ENCODE measurements around the gene PLCD3. TPM values are rescaled to one million over a fixed set of nuclear protein-coding genes. Genes with fewer than 3 reads are reported as not detected.
A peak's percentile ranks its signal among the peaks of the same experiment; 100 is the strongest.

PLCD3 gene
- total and polyA plus RNA-seq, 2 of the 13 experiments (the other 11 are each of a cell fraction or from before 2014, with no cell fraction given), result 11.3 to 39.1 TPM

DNA sequence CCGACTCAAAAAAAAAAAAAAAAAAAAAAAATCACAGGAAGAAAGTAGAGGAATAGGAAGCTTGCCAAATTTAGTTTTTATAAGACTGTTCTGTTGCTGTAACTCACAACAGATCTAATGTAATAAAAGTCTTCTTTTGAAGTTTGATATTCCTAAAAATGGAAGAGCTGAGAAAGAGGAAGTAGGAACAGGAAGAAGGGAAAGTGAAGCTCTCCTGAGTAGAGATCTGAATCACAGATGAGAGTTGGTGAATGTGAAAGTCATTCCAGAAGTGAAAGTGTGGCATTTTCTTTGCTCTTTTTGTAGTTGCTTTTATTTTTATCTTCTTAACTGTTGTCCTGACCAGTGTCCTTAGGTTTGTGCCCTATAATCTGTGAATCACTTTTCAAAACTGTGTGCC lies 69.1 kb downstream of the PLCD3 start:
- FAIRE-seq, result no peak
- Histone ChIP-seq H3K36me3 (replicated peaks in 1 of 2; ENCODE audit: control insufficient read depth in 1 of 2, insufficient read depth in 2 of 2, low read length in 2 of 2) (peaks cover 7 to 10% of the 10 kb centered on the region in 2 experiments), H4K20me1 (ENCODE audit: insufficient read depth, low read length) (peaks cover 3% of the 10 kb centered on the region; the same call in 1 of the 2 replicates), H3K4me2 (ENCODE audit: low read depth, low read length) (peak overlapping the region; percentile 22), H3K27ac (ENCODE audit: extremely low read length, insufficient read depth, low read length) (peak overlapping the region; percentile 5), H3K4me3 (replicated peaks in 1 of 3; ENCODE audit: insufficient read depth in 1 of 3, low read depth in 2 of 3, low read length in 3 of 3) (no peak overlapping the region), H3K4me1 (ENCODE audit: insufficient read depth, low read length) (peaks cover 46% of the 10 kb centered on the region), H3K27me3 (ENCODE audit: control insufficient read depth in 1 of 2, insufficient read depth in 2 of 2, low read length in 2 of 2) (no peaks in the 10 kb centered on the region; a peak in 1 of 5 replicates), H2AFZ (ENCODE audit: low read length) (no peak overlapping the region), H3K9me3 (ENCODE audit: low read length) (no peaks in the 10 kb centered on the region), H3K9ac (ENCODE audit: insufficient read depth, low read depth, low read length) (0 out of 2 replicates have a peak overlapping the region, but pooled peaks have one; percentile 11), H3K79me2 (ENCODE audit: insufficient read depth, low read length) (peaks cover 69% of the 10 kb centered on the region)
- ChIA-PET POLR2A (interaction anchor here (0.6 to 1.1 kb wide), 4 partner anchors 13 to 85 kb away, joined by 3 read pairs; partner anchors contain the start of gene HEXIM1), CTCF (ENCODE audit: low intra/inter-chr PET ratio, low total read pairs) (no interaction called here)
- 92% methylated on average over 1 of the region's 1 CpG for whole genome bisulfite sequencing (ENCODE audit: low lambda C conversion rate)
- BruUV-seq (replicated peaks), result no TSS peak
- in situ Hi-C loops (cut with HindIII; ENCODE audit: extremely low pct_ligation_motif_present, low pct_unique_long_range_greater_than_20kb), result no loop called here
- DNase-seq (ENCODE audit: low spot score), result no peak
- intact Hi-C loops (cut with micrococcal nuclease; ENCODE audit: unreplicated experiment), result no loop called here
- TF ChIP-seq CC2D1A (CRISPR knock-in tag; IDR thresholded peaks at IDR 0.05) (no peak), ZSCAN30 (CRISPR knock-in tag; IDR thresholded peaks at IDR 0.05) (no peak), RARA (CRISPR knock-in tag; IDR thresholded peaks at IDR 0.05) (no peak), RBFOX2 (IDR thresholded peaks at IDR 0.05; ENCODE audit: low read depth, low read length) (peak; percentile 18; the same call in 1 of the 2 replicates), ZNF431 (CRISPR knock-in tag; IDR thresholded peaks at IDR 0.05; ENCODE audit: borderline replicate concordance, low read depth) (no peak)
- no peak for ATAC-seq

DNA sequence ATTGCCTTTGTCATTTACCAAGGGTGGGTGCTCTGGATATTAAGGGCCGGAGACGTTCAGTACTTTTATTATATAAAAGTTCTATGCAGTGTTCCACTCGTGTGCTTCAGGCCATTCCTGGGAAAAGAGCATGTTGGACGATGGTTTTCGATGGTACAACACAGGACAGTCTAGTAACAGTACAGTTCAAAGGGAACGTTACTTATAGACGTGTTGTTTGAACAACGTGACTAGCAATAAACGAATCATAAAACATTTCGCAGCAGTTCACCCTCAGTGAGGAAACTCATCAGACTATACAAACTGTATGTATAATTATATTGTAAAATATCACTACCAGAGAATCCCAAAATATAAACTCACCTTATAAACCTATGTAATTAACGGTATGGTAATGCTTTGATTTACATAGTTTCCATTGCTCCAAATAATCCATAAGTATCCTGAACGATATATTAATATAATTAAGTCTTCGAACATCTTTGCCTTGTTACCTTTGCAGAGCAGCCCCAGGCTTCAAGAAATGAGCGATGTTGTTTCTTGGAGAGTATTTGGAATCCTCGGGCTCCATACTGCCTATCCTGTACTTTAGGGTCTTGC lies 70.6 kb downstream of the PLCD3 start:
- ChIA-PET CTCF (ENCODE audit: low intra/inter-chr PET ratio, low total read pairs) (no interaction called here), POLR2A (interaction anchor here (0.6 to 3.0 kb wide), 32 partner anchors 10 to 286 kb away, joined by 3 to 74 read pairs (median 5); partner anchors contain the start of genes ACBD4, DCAKD, EFTUD2 and HEXIM1)
- H3K36me3 ChIP-seq (replicated peaks in 1 of 2; ENCODE audit: control insufficient read depth in 1 of 2, insufficient read depth in 2 of 2, low read length in 2 of 2), result peaks cover 0 to 5% of the 10 kb centered on the region in 2 experiments; a peak in 2 of 5 replicates
- no peaks in the 10 kb centered on the region; a peak in 1 of 5 replicates for H3K27me3 ChIP-seq (ENCODE audit: control insufficient read depth in 1 of 2, insufficient read depth in 2 of 2, low read length in 2 of 2)
- ATAC-seq (no peak), FAIRE-seq (no peak), DNase-seq (ENCODE audit: low spot score) (no peak)
- no peak overlapping the region for H2AFZ ChIP-seq (ENCODE audit: low read length)
- H3K27ac ChIP-seq (ENCODE audit: extremely low read length, insufficient read depth, low read length), result peak overlapping the region; percentile 94
- H3K79me2 ChIP-seq (ENCODE audit: insufficient read depth, low read length), result peaks cover 54% of the 10 kb centered on the region
- peaks cover 3% of the 10 kb centered on the region; the same call in 1 of the 2 replicates for H4K20me1 ChIP-seq (ENCODE audit: insufficient read depth, low read length)
- 7% methylated on average over 15 of the region's 15 CpGs for WGBS (ENCODE audit: low lambda C conversion rate)
- in situ Hi-C loops (cut with HindIII; ENCODE audit: extremely low pct_ligation_motif_present, low pct_unique_long_range_greater_than_20kb), result no loop called here
- H3K9me3 ChIP-seq (ENCODE audit: low read length), result no peaks in the 10 kb centered on the region
- peak overlapping the region; percentile 91 to 99 (median 96) for H3K4me3 ChIP-seq (replicated peaks in 1 of 3; ENCODE audit: insufficient read depth in 1 of 3, low read depth in 2 of 3, low read length in 3 of 3)
- H3K4me1 ChIP-seq (ENCODE audit: insufficient read depth, low read length), result peaks cover 46% of the 10 kb centered on the region
- intact Hi-C loops (cut with micrococcal nuclease; ENCODE audit: unreplicated experiment), result no loop called here
- H3K9ac ChIP-seq (ENCODE audit: insufficient read depth, low read depth, low read length), result peak overlapping the region; percentile 98
- BruUV-seq (replicated peaks), result TSS peak; percentile 84
- H3K4me2 ChIP-seq (ENCODE audit: low read depth, low read length), result peak overlapping the region; percentile 79
- no peak for TF ChIP-seq CEBPG (CRISPR knock-in tag; IDR thresholded peaks at IDR 0.05)
- TF ChIP-seq FOXA1 (IDR thresholded peaks at IDR 0.05), result no peak
- TF ChIP-seq FOXA1 (CRISPR knock-in tag; IDR thresholded peaks at IDR 0.05), result peak; percentile 46; the same call in 1 of the 2 replicates
- TF ChIP-seq KDM5A (IDR thresholded peaks at IDR 0.05; ENCODE audit: borderline replicate concordance, low read length), result peak; percentile 81; the same call in 1 of the 2 replicates
- TF ChIP-seq, protein P1, sequence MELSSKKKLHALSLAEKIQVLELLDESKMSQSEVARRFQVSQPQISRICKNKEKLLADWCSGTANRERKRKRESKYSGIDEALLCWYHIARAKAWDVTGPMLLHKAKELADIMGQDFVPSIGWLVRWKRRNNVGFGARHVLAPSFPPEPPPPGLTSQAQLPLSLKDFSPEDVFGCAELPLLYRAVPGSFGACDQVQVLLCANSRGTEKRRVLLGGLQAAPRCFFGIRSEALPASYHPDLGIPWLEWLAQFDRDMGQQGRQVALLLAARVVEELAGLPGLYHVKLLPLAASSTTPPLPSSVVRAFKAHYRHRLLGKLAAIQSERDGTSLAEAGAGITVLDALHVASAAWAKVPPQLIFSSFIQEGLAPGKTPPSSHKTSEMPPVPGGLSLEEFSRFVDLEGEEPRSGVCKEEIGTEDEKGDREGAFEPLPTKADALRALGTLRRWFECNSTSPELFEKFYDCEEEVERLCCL (CRISPR knock-in tag; IDR thresholded peaks at IDR 0.05; ENCODE audit: borderline replicate concordance), result no peak
- TF ChIP-seq, protein P2, sequence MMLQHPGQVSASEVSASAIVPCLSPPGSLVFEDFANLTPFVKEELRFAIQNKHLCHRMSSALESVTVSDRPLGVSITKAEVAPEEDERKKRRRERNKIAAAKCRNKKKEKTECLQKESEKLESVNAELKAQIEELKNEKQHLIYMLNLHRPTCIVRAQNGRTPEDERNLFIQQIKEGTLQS (CRISPR knock-in tag; IDR thresholded peaks at IDR 0.05), result no peak
- TF ChIP-seq ARNT2 (CRISPR knock-in tag; IDR thresholded peaks at IDR 0.05; ENCODE audit: low read depth), result peak; percentile 0; the same call in 1 of the 2 replicates
- no peak for TF ChIP-seq SMARCC2 (IDR thresholded peaks at IDR 0.05)
- 0 out of 2 replicates have a peak, but pooled peaks have one; percentile 3 for TF ChIP-seq SP140L (CRISPR knock-in tag; IDR thresholded peaks at IDR 0.05; ENCODE audit: borderline replicate concordance)
- TF ChIP-seq NFIC (IDR thresholded peaks at IDR 0.05; ENCODE audit: low read length), result no peak
- TF ChIP-seq, protein P3, sequence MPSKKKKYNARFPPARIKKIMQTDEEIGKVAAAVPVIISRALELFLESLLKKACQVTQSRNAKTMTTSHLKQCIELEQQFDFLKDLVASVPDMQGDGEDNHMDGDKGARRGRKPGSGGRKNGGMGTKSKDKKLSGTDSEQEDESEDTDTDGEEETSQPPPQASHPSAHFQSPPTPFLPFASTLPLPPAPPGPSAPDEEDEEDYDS (CRISPR knock-in tag; IDR thresholded peaks at IDR 0.05), result 0 out of 2 replicates have a peak, but pooled peaks have one; percentile 20
- no peak for TF ChIP-seq PLRG1 (conservative IDR thresholded peaks at IDR 0.05)
- TF ChIP-seq ZNF430 (CRISPR knock-in tag; IDR thresholded peaks at IDR 0.05), result no peak
